ENCODE measurements around the gene DDX24.
"Not testable (repeated sequence)": the region's sequence is repeated elsewhere in the genome, so short reads cannot be mapped to it uniquely, and the experiment has no call there.

DDX24 gene

DNA sequence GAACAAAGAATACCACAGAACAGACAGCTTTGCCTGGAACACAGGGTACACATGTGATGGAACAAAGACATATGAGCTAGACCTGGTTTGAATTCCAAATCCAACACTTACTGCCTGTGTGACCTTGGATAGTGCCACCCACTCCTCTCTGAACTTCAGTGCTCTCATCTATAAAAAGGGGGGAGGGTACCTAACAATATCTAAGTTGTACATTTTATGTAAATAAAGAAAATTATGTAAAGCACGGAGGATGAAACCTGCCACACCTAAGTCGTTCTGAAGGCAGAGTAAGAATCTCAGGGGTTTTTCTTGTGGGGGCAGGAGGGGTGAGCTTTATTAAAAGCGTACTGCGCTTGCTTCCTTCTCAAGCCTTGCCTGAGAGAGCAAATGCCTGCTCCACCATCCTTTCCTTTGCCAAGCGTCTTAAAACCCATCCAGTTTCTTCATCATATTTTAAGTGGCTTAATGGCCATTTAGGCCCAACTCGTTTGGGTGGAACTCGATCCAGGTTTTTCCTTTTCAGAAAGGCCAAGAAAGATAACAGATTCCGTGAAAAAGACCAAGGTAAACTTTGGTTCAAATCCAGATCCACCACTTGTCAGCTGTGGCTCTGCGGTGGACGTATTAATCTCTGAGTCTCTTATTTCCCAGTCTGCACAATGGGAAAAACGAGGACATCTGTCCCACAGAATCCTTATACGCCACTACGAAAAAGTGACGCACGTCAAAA, 946 bp downstream of the DDX24 start:
- DNase-seq: peak; percentile 52

DNA sequence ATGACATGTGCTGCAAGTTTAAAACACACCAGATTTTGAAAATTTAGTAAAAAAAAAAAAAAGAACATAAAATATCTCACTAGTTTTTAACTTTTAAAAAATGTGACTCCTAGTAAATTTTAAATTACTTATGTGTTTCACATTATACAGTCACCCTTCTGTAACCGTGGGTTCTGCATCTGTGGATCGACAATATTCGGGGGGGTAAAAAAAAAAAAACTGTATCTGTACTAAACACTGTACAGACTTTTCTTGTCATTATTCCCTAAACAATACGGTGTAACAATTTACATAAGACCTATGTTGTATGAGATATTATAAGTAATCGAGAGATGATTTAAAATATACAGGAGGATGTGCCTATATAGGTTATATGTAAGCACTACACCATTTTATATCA, 3.2 kb downstream of the DDX24 start:
- DNase-seq: no peak

- DNase-seq: no peak
Measured at GRCh38 chr14:94077111-94077821, 3.7 kb downstream of the DDX24 start.

GRCh38 chr14:94075008-94075407, 6.0 kb downstream of the DDX24 start:
- DNase-seq: no peak

DNA sequence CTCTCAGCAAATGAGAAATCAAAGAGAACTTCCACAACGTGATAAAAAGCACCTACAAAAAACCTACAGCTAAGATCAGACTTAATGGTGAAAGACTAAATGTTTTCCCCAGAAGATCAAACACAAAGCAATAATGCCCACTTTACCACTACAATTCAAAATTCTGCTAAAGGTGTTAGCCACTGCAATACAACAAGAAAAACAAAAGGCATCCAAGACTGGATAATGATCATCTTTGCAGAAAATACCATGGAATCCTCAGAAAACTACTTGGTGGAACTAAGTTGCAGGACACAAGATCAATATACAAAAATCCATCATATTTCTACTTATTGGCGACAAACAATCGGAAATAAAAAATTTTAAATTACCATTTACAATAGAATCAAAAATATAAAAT, 6.5 kb downstream of the DDX24 start:
- no peak for DNase-seq

GRCh38 chr14:94072076-94072475, 8.9 kb downstream of the DDX24 start:
- not testable (repeated sequence) for DNase-seq

DNA sequence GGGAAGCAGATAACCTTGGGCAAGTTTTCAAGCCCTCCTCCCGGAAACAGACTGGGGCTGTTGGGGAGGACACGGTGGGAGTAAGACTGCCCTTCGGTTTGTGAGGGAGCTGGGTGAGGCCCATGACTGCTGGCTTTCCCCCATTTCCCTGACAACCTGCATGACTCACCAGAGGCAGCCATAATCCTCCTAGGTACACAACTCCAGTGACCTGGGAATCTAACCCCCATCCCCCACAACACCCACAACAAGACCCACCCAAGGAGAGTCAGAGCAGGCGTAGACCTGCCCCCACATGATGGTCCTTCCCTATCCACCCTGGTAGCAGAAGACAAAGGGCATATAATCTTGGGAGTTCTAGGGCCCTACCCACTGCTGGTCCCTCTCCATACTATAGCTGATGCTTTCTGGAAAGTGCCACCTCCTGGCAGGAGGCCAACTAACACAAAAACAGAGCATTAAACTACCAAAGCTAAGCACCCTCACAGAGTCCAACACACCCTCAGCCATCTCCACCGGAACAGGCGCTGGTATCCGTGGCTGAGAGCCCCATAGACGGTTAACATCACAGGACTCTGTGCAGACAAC, 14.8 kb downstream of the DDX24 start:
- DNase-seq: no peak

- no peak for DNase-seq
Measured at GRCh38 chr14:94062344-94062940, 18.6 kb downstream of the DDX24 start.

GRCh38 chr14:94059998-94060397, 21.0 kb downstream of the DDX24 start:
- no peak for DNase-seq

DNA sequence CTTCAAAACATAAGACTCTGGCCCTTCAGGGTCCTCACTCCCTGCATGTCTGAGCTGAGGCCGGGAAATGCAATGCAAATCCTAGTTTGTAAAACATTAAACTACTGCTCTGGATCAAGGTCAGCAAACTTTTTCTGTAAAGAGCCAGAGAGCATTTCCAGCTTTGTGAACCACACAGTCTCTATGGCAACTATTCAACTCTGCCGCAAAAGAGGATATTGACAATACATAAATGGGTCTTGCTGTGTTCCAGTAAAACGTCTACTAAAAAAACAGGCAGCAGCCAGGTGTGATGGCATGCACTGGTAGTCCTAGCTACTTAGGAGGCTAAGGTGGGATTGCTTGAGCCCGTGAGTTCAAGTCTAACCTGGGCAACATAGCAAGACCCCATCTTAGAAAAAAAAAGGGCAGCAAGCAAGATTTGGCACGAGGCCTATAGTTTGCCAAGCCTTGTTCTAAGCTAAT, 22.3 kb downstream of the DDX24 start:
- DNase-seq: no peak

GRCh38 chr14:94058128-94058673, 22.8 kb downstream of the DDX24 start:
- DNase-seq: no peak

- no peak for DNase-seq
Measured at GRCh38 chr14:94056579-94057308, 24.3 kb downstream of the DDX24 start.

DNA sequence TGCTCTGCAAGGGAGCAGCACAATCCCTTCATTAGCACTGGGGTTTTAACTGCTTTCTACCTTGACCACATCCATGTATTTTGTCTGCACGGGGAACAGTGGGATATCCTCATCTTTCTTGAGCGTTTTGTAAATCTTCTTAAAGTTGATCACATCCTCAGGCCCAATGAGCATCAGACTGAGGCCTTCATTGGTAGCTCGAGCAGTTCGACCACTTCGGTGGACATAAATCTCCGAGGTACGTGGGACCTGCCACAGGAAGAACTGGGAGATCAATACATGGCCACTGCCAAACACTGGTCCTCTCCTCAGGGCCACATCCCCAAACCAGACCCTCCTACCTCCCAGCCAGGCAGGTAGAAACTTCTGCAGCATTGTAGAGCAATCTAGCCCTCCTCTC, 26.1 kb downstream of the DDX24 start:
- no peak for DNase-seq

GRCh38 chr14:94054401-94054800, 26.6 kb downstream of the DDX24 start:
- no peak for DNase-seq

- DNase-seq: no peak
Measured at GRCh38 chr14:94052662-94053061, 28.3 kb downstream of the DDX24 start.

GRCh38 chr14:94052199-94052598, 28.8 kb downstream of the DDX24 start:
- DNase-seq: no peak

DNA sequence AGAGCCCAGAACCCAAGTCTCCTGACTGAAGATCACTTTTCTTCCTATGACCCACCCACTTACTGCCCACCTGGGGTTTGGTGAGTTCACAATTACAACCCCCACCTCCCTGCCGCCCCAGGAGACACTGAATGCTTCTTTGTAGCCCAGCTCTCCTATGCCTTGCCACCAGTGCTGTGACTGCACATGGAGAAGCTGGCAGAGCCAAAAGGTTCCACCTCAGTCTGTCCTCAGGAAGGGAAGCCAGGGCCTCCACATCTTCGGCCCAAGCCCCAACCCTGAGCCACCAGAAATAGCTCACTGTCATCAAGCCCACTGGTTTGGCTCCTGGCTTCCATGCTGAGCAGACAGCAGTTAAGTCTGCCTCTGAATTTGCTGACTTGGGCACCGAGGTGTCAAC, 29.2 kb downstream of the DDX24 start:
- DNase-seq: no peak

DNA sequence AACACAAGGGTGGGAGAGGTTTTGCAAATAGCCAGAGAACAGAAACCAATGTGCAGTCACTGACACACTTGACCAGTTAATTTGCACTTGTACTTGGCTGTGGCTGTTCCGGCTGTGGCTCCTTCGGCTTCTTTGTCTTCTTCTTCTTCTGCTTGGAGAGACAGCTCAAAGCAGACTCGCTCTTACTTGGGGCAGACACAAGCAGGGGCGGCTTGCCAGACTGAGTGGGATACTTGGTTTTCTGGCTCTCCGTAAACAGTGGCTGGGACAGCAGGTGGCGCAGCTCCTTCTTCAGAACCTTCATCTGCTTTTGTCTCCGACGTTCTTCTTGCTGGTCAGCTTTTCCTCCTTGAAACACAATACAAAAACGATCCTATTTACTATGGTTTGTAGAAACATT, 29.9 kb downstream of the DDX24 start:
- peak; percentile 84 for DNase-seq

DNA sequence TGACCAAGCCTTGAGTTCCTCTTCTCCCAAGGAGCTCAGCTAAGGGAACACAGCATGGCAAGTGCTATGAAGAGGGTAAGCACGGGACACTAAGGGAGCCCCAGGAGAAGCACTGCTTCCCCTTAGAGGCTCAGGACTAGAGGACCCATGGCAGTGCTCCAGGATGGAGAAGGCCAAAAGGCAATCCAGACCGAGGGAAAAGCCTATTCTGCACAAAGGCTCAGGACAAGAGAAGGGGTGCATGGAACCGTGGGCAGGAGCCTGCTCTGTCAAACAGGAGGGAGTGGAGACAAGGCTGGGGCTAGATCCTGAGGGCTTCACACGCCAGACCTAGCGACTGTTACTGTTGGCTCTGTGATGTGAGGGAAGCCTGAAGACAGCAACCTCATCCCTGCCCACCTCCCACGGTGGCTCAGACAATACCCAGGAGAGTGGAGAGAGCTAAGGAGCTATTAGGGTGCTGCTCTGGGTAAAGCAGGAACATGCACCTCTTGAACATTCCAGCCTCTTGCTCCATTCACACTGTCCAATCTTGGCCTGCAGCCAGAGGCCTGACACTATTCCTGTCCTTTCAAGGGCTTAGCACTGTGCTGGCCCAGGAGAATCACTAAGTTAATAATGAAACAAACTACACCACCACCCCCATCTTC, 30.6 kb downstream of the DDX24 start:
- no peak for DNase-seq

DNA sequence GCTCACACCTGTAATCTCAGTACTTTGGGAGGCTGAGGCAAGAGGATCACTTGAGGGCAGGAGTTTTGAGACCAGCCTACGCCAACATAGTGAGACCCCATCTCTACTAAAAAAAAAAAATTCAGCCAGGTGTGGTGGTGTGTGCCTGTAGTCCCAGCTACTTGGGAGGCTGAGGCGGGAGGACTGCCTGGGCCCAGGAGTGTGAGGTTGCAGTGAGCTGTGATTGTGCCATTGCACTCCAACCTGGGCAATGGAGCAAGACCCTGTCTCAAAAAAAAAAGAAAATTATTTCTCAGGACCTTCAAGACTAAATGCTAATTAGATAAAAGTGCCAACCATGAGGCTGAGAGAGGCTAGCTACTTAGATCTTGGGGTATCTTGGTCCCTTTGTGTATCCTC, 31.4 kb downstream of the DDX24 start:
- DNase-seq: no peak

DNA sequence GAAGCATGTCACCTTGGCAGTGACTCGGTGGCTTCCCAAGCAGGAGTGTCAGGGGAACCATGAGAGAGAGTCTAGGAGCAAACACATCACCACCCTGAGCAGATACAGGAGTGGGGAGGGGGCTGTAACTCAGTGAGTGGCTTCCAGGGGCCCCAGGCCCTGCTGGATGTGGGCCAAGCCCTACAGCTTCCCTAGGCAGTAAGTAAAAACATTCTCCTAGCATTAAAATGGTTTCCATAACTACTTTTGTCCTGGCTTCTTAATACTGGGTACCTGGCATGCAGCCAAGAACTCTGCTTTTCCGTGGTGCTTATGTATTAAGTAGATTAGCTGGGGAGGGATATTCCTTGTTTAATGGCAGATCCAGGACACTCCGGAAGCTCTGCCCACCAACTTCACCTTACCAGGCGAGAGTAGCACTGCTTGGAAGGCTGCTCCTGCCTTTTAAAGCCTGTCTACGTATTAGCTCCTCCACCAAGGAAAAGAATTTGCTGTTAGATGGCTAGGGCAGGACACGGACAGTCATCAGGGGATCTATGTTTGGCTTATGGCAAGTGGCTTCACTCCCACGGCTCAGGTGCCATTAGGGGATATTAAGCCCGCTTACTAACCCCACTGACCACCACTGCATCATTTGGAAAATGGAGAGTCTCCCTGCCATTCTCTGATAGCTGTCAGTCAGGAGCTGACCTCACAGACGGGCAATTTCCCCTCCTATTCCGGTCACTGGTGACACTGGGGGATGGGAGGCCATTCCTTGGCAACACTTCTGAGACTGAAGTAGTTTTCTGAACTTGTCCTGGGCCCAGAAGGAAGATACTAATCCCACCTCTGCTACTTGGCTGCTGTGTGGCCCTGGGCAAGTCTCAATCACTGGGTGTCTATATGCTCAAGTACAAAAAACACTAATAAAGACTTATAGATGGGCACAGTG, 32.0 kb downstream of the DDX24 start:
- peak; percentile 56 for DNase-seq

Measured in midbrain (tissue), 1 donor.